Vagina (tissue), 2 donors: ENCODE results near the gene TEAD1.

Experiments used
- POLR2A ChIP-seq, 2 donors: fragments of 450-650 bp; IDR thresholded peaks; one replicate each; pipeline ENCODE4 v1.6.1; 2017; ENCODE audit warnings: antibody characterized with exemption in 2 of 2, mild to moderate bottlenecking in 2 of 2, moderate library complexity in 2 of 2
- TF ChIP-seq, protein P1 (sequence below), 3 experiments: fragments of 450-650 bp in 2 of 3; fragments of 200-600 bp in 1 of 3; sonication (generic) in 1 of 3; IDR thresholded peaks; one replicate each; pipeline ENCODE4 v1.5.1; 2017 to 2019; ENCODE audit warnings: antibody characterized with exemption in 3 of 3, mild to moderate bottlenecking in 2 of 3, moderate library complexity in 2 of 3

DNA sequence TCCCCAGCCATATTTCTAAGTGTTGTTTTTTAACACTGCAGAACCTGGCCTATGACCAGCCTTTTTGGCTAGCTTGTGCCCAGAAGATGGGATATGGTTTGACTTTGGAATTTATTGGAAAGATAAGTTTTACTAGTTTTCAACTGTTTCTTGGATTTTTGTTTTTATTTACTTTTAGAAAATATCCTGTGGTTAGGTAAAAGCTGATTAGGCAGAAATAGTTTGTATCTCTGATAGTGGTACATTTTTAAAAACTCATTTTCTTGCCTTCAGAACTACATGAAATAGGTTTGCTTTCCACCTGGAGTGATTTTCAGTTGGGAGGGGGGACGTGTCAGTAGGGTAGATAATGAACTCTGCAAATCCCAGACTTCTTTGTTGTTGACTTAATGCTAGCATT lies 243.6 kb downstream of the TEAD1 start:
- TF ChIP-seq, protein P1, sequence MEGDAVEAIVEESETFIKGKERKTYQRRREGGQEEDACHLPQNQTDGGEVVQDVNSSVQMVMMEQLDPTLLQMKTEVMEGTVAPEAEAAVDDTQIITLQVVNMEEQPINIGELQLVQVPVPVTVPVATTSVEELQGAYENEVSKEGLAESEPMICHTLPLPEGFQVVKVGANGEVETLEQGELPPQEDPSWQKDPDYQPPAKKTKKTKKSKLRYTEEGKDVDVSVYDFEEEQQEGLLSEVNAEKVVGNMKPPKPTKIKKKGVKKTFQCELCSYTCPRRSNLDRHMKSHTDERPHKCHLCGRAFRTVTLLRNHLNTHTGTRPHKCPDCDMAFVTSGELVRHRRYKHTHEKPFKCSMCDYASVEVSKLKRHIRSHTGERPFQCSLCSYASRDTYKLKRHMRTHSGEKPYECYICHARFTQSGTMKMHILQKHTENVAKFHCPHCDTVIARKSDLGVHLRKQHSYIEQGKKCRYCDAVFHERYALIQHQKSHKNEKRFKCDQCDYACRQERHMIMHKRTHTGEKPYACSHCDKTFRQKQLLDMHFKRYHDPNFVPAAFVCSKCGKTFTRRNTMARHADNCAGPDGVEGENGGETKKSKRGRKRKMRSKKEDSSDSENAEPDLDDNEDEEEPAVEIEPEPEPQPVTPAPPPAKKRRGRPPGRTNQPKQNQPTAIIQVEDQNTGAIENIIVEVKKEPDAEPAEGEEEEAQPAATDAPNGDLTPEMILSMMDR (IDR thresholded peaks at IDR 0.05) = no peak
- no peak for TF ChIP-seq POLR2A (IDR thresholded peaks at IDR 0.05)
